Stimulated activated CD8-positive, alpha-beta memory T cell treated with anti-CD3 and anti-CD28 coated beads, Interleukin-4, amount 100 ng/mL, for 4 hours (primary cell): ENCODE measurements around the gene IL37.

Experiments
- DNase-seq, 2 donors: peaks; one replicate each; pipeline ENCODE4 v3.0.0-alpha.2; 2020; ENCODE audit warnings: low read depth in 2 of 2, low spot score in 1 of 2

The IL37 gene, protein sequence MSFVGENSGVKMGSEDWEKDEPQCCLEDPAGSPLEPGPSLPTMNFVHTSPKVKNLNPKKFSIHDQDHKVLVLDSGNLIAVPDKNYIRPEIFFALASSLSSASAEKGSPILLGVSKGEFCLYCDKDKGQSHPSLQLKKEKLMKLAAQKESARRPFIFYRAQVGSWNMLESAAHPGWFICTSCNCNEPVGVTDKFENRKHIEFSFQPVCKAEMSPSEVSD

DNA sequence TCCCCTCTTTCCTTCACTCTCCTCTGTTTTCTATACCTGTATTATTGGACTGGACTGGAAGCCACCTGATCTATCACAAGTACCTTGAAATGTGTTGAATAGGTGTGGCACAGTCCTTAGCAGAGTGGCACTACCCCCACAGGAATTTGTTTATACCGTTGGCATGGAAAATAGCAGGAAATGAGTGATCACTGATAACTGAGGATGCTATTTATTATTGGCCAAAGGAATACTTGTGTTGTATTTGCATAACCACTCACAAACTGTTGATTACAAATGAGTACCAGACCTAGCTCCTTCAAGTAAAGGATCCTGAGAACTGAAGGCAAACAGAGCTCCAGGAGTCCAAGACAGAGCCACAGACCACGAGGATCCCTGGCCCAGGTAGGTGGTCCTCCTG is at the start of gene IL37:
IL37 (plus strand) TSS at position 301 of the 400 bp plus-strand sequence. CDS start 1,848 bp downstream, outside the sequence.
- no peak for DNase-seq

DNA sequence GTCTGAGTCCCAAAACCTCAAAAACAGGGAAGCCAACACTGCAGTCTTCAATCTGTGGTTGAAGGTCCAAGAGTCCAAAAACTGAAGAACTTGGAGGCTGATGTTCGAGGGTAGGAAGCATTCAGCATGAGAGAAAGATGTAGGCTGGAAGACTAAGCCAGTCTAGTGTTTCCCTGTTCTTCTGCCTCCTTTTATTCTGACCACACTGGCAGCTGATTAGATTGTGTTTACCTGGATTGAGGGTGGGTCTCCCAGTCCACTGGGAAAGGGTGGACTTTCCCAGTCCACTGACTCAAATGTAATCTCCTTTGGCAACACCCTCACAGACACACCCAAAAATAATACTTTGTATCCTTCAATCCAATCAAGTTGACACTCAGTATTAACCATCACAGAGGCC is 46.9 kb upstream of the IL37 start:
- DNase-seq, result no peak

DNA sequence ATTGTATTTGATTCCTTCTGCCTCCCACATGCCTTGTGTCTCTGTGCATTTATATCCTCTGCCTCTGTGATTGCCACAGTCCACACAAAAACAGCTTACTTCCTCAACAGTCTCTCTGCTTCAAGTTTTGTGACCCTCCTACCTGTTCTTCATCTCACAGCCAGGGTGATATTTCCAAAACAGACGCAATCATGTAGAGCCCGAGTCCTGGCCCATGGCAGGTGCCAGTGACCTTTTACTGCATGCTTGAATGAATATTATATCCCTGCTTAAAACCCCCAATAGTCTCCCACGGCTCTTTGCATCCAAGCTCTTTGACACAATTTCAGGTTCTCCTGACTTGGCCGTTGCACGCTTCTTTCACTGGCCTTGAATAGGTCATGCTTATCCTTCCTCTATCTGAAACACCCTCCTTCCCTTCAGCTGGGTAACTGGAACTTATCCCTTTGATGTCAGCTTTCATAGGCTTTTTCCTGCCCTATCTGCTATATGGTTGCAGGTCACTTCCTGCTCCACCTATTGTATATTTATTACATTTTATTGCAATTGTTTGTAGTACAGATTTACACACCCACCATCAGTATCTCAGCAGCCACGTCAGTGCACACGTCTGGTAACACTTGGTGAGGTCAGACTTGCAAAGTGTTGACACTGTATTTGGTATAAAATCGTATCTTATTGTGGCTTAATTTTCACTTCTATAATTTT is 44.7 kb upstream of the IL37 start:
- DNase-seq, result no peak

DNA sequence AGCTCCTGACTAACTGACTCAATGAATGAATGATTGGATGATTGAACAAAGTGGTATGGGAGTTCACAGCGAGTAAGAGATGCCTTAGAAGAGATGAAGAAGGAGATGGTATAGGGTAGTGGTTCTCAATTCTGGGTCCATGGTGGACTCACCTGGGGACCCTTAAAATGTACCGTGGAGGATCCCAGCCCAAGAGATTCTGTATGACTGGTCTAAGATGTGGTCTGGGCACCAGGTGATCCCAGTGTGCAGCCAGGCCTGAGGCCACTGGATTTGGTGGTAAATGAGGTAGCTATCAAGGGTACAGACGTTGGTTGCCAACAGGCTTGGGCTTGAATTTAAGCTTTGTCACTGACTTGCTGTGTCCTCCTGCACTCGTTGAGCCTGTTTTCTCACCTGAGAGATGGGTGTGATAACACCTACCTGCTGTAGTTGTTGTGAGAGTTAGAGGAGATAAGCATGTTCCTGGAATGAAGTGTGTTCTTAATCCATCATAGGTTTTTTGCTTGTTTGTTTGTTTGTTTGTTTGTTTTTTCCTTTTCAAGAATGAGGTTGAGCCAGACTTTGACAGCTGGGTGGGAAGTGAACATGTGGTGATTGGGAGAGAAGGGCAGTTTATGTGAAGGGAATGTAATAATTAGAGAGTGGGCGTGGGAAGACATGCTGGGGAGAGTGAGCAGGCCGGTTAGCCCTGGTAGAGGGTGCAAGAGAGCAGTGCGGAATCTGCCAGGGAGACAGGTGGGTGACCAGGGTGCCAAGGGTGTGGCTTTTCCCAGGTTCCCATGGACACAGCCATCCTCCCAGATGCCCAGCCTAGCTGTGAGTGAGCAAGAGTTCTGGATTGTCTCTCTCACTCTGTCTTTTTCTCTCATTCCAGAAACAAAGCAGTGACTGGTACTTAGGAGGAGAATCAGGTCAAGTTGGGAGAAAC is 43.0 kb upstream of the IL37 start:
- DNase-seq, result no peak

DNA sequence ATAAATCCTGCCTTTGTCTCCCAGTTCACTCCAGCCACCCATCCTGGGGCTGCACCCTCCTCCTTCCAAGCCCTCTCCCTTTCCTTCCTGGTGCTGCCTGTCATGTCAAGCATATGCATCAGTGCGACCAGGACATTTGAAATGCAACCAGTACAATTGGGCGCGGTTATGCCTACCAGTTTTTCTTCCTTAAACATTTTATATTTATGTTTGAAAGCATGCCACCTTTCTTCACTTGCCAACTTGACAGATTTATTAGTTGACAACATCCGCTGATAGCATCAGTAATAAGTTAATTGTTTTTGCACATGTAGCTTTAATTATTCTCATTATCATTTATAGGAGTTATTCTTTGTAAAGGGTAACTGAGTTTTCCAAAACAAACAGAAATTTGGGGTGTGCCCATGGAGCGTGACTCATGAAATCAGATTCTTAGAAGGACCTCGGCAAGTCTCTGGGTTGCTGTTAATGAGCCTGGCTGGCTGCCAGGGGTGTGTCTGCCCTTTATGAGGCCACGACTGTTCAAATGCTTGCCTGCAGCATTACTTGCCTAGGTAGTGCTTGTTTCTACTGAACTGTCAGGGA is 41.6 kb upstream of the IL37 start:
- no peak for DNase-seq

DNA sequence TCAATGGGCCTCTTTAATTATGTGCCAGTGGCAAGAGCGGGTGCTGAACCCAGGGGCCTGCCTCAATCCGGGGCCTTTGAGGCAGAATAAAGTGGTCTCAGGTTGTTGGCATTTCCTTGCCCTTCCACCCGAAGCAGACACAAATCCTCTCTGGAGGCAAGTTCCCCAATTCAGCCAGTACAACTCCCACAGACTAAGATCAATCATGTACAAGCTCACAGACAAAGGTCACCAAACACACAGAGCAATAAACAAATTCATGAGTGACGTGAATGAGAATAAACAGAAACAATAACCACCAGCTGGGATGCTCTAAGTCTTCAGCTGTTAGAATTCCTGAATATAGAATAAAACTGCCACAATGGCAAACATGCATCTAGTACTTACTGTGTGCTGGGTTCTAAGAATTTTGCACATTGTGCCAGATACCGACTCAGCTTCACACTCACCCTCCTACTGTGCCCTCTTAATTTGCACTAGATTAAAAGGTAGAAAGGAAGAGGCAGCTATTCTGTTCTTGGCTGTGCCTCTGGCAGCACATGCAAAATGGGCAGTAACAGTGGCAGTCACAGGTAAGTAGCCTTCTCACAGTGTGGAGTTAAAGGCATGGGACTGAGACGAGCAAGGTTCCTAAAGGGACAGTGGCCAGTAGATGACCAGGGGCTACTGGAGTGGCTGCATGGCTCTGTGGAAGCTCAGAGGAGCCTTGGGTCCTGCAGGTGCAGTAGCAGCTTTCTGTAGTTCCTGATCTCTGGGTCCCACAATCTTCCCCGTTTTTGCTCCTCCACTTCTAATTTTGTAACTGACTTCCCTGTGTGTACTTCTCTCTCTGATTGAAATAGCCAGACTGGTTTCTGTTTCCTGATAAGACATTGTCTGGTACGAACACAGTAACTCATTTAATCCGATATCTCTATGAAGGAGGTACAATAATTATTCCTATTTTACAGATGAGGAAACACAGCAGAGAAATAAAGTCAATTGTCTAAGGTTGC is 39.8 kb upstream of the IL37 start:
- no peak for DNase-seq

DNA sequence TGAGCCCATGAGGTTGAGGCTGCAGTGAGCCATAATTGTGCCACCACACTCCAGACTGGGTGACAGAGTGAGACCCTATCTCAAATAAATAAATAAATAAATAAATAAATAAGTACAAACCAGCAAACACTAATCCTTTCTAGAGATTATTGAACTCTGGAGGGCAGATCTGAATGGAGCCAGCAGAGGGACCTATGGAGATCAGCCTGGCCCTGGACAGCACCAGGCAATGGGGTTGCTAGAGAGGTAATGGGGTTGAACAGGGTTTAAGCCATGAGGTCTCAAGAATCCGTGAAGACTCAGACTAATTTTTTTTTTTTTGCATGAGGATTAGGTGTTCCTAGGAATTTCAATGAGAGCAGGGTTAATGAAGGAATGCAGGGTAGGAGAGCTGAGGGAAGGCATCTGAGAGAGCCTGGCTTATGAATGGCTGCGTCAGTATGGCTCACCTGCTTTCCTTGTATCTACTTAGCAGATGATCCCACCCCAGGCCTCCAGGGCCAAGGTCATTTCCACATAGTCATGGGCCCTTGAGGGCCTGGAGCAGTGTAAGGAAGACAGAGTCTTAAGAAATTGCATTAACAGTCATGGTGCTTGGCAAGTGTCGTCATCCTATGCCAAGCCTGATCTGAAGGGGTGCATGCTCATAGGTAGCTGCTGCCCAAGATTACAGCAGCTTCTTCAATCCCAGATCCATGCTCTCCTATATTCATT is 34.6 kb upstream of the IL37 start:
- DNase-seq, result no peak

DNA sequence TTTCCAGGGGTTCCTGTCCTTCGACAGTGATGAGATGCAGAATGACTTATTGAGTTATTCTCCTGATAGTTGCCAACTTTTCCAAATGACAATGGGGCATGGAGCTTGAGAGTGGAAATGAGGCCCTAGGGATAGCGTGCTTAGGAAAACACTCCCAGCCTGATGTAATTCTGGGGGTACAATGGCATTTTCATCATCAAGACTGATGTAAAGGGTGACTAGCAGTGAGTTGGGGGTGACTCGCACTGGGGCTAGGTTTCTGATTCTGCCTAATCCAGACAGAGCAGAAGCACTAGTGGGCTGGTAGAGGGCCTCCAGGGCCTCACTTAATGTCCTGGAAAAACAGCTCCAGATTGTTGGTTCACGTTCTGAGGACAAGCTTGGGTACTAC is 34.0 kb upstream of the IL37 start:
- DNase-seq, result no peak

DNA sequence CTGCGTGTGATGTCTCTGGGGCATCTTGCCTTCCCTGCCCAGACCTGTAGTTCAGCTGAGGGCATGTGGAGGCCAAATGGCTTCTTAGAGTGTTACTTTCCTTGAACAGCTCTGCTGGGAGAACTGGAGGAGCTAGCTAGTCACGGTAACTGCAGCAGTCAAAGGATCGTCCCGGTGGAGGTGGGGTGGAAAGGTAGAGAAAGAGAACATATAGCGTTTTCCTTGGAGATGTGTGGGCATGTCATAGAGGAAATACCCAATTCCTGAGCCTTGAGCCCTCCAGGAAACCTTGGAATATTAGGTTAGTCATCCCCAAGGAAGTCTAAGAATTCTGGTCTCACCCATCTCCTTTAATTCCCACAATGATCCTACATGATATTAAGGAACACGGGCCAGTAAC is 33.5 kb upstream of the IL37 start:
- no peak for DNase-seq

DNA sequence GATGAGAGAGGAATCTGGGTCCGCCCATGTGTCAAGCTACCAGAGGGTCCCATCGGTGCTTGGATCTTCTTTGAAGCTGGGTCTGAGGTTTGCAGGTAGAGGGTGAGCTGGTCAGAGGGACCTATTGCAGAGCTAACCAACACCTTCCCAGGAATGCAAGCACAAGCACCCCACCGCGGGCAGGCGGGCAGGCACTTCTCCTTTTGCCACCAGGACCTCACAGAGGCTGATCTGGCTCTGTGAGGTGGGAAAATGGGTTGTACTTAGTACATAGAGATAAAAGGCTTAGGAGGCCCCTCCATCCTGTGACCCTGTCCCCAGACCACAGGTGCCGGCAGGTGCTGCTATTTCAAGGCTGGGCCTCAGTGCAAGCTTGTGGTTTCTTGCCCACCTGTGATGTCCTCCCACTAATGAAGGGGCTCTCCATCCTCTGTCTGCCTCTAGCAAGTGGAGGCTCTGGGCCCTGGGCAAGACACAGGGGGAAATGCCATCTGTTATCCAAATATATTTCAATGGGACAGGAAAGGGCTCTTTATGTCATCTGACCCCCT is 31.4 kb upstream of the IL37 start:
- DNase-seq, result no peak

DNA sequence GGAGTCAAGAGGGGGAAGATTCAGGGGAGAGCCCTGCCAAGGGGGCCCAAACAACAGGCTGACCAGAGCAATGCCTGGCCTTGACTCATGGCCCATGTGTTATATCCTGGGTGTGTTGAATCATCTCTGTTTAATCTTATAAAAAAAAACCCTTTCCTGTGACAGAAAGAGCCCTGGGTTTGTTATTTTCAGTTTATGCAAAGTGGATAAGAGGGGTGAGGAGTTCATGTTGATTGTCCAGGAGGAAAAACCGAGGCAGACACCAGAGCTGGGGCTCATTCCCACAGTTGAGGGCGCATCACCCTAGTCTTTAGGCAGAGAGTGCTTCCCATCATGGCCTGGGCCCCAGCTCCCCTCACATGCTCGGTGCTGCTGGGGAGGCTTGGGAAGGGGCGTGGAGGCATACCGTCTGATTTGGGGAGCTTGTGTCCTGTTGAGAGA is 30.9 kb upstream of the IL37 start:
- DNase-seq, result no peak

DNA sequence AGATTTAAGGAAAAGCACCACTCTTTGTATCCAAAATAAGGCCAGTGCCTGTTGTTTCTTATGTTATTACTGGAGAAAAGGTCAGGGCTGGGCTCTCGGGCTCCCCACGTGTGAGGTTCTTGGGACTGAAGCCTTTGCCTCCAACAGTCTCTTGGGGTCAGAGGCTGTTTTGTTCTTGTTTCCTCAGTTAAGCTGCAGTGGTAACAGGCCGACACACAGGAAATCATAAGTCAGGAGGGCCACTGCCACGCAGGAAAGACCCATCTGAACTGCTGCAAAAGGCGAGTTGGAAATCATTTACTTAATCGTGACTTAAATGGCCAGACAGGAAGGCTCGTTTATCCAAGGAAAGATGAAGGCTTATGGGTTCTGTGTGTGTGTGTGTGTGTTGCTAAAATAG is 30.3 kb upstream of the IL37 start:
- no peak for DNase-seq

DNA sequence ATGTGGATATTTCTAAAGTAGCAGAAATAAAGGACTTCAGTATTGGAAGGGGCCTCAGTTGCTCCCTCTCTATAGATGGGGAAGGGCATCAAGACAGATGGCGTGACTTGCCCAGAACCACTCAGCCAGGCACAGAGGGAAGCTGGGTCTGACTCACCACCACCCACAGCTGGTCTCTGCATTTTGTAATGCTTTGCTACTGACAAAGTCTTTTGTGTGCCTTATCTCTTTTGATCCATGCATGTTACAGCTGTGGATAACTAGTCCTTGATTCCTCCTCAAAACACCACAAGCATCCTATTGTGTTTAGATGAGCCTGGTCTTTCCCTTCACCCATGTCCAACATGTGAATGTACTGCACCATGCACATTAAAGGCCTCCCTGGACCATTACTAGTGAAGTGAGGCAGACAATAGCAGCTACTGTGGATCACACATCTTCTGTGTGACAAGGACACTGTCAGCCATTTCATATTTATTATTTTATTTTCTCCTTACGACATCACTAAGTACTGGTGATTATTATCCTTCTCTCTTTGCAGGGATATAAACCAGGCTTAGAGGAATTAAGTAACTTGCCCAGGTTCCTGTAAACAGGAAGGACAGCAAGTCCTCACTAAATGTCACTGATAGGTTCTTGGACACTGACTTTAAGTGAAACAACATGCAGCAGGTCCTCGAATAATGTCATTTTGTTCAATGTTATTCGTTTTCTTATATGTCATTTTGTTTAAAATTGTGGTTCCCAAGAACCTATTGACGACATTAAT is 29.6 kb upstream of the IL37 start:
- peak in 1 of 2 donors; percentile 6 for DNase-seq

DNA sequence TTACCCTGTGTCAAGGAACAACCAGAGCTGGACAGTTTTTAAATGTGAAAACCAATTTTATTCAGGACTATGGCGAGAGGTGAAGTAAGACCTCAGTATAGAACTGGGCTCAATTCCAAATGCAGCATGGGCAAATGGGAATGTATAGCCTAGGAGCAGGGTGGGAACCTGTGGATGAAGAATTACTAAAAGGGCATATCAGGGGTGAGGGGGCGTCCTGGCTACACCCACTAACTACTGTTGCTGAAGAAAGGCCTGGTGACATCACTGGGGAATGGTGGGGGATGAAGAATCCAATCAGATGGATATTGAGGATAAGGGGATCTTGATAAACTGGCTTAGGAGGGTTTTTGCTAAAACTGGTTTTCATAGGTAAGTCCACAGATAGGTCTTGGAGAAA is 27.3 kb upstream of the IL37 start:
- DNase-seq, result no peak

DNA sequence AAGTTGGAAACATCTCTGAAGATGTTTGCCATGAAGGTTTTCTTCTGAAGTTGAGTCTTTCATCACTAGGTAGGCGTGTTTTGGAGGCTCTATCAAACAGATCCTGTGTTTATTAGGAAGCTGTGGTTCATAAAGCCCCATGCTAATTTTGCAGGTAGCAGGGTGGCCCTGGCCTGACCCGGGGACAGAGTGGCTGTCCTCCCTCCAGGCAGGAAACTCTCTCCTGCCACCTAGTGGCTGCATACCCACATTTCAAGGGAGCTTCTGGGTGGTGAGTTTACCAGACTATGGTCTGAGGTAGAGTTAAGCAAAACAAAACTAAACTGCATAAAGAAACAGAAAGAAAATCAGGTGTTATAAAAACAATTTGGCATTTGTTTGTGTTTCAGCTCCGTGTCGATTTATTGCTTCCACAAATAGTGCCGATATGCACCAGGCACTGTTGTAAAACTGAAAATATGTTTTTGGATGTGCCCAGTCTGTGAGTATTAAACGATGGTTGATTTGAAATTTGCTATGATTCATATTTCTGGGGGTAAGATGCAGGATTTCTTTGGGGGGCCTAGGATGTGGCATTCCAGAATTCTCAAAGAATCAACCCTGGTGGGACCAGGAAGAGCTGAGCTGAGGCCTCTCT is 26.0 kb upstream of the IL37 start:
- peak; percentile 27 to 53 for DNase-seq

DNA sequence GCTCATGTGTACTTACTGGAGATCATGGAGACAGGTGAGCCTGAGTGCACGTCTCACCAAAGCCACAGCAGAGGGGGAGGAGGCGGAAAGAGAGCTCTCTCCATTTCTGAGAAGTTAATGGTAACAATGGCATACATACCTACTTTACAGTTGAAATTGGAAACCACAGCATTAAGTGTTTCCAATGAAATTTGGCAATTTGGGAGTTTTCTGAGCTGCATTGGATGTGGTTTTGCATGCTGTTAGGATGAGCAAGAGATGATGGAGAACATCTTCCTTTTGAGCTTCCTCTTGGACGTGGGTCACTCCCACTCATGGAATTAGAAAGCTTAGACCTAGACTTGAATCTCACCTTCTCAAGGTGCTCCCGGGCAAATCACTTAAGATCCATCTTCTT is 25.5 kb upstream of the IL37 start:
- DNase-seq, result no peak

DNA sequence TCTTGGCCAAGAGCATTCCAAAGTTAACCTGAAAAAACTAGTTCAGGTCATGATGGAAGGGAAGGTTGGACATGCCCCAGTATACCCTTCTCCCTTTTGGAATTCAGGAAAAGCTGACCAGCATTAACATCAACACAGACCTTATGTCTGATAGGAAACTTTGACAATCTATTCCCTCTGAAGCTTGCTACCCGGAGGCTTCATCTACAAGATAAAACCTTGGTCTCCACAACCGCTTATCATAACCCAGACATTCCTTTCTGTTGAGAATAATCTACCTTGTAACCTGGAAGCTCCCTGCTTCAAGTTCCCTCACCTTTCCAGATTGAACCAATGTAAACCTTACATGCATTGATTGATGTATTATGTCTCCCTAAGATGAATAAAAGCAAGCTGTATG is 24.7 kb upstream of the IL37 start:
- DNase-seq, result no peak
